HG03565 (cell line): ENCODE data around the gene GBE1.

Experiments
- ATAC-seq: cut with Tn5 transposase; IDR thresholded peaks from one replicate; pipeline ENCODE4 v1.9.1; 2021; ENCODE audit warnings: mild to moderate bottlenecking, moderate library complexity; ENCODE audit not compliant: unreplicated experiment

Gene GBE1

DNA sequence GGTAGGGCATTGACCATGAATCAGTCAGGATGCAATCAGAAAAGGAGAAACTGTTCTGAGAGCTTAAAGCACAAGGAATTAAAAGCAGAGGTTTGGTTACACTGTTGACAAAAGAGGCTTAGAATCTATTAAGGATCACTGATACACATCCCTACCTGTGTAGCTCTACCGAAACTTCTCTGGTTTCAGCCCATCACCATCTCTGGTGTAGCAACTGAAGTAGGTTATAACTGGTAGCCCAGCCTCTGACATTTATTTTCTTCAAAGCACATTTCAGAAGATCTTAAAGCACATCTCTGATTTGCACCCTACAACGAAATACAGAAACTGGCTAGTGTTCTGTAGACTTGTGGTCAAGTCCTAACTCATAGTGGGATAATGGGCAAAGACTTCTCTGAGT lies 283.7 kb downstream of the GBE1 start:
- no peak for ATAC-seq

DNA sequence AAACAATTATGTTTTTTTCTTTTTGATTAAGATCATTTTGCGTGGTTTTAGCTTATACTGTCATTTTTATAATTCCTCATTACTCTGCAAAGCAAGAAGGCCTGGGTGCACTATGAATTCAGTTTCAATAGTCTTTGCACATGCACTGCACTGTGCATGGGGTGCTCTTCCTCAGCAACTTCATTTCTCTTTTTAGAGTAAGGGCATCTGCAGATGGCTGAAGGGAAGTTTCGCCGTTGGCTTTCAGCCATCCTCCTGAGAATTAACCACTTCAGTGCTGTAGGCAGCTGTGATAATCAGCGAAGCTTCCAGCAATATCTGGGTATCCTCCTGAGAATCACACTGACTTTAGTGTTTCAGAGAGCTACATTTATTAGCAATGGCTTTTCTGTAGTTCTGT lies 284.8 kb downstream of the GBE1 start:
- ATAC-seq: no peak

DNA sequence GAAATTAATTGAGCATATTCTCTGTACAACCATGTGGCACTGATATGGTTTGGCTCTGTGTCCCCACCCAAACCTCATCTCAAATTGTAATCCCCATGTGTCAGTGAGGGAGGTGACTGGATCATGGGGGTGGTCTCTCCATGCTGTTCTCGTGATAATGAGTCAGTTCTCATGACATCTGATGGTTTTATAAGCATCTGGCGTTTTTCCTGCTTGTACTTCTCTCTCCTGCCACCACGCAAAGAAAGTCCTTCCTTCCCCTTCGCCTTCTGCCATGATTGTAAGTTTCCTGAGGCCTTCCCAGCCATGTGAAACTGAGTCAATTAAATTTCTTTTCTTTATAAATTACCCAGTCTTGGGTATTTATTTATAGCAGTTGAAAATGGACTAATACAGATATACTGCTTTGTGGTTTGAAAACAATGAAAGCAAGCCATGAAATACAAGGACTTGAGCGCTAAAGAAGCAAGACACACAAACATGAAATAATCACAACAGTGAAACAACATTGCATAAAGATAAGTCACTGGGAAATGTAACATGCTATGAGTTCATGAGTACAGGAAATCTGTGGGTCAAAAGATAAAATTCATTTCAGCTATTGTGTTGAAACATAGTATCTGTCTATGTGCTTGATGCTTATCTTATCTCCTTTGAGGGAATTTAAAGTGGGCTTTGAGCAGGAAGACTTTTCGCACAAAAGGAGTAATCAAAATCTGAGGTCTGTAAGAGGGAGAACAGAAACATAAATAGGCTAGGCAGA lies 288.7 kb downstream of the GBE1 start:
- ATAC-seq: no peak

DNA sequence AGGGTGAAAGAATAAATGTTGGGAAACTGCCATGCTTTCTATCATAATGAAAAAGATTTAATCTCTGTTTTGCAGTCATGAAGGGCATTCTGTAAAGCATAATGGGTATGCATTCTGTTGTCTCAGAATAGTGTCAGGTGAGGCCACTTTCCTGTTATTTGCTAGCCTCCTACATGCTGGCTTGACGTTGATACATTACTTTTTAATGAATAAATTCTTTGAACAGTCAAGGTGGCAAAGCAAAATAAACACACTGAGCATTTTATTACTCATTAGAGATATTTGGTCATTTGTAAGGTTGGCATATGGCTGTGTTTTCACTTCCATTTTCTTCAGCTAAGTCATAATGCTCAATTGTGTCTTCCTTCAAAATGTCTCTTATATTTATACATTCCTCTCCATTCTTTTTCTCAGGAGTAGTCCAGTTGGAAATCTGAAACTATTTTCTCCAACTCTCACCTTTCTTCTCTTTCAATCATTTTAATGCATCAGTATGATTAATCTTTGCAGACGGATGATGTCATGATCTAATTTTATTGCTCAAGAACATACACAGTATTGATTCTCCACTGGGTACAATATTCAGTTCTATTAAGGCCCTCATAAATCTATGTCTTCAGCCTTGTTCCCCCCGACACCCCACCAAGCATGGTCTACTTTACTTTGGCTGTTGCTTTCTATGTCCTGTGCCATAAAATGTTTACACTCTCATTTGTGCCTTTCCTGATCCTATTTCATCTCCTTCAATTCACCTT lies 290.7 kb downstream of the GBE1 start:
- ATAC-seq: no peak

DNA sequence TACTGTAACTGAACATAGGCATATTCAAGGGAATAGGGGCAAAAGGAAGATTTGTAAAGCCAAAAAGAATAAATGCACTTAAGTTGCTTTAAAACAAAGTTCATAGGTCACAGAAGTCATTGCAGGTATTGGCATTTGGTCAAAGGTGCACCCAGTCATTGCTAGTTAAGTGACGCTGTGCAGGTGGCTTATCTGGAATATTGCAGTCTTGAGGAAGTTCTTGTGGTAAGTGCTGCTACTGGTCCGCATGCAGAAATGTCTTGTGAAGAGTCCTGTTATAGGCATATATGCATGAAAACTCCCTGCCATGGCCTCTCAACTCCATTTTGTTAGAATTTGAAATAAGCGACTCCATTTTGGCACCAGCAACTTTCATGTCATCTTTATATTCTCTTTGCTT lies 293.1 kb downstream of the GBE1 start:
- ATAC-seq: no peak

DNA sequence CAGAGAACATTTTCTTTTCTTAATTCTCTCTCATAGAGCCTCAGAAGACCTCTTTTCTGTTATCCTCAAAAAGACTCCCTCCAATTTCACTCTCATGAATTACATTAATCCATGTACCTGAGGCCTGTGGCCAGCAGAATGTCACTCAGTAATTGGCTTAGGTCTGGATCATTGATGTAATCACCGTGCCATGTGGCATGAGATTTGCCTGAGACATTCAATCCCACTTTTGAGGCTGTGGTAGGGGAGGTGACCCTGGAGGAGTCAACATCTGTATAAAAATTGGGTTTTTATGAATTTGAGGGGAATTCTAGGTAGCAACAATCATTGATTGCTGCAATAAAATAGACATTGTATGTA lies 295.3 kb downstream of the GBE1 start:
- no peak for ATAC-seq

DNA sequence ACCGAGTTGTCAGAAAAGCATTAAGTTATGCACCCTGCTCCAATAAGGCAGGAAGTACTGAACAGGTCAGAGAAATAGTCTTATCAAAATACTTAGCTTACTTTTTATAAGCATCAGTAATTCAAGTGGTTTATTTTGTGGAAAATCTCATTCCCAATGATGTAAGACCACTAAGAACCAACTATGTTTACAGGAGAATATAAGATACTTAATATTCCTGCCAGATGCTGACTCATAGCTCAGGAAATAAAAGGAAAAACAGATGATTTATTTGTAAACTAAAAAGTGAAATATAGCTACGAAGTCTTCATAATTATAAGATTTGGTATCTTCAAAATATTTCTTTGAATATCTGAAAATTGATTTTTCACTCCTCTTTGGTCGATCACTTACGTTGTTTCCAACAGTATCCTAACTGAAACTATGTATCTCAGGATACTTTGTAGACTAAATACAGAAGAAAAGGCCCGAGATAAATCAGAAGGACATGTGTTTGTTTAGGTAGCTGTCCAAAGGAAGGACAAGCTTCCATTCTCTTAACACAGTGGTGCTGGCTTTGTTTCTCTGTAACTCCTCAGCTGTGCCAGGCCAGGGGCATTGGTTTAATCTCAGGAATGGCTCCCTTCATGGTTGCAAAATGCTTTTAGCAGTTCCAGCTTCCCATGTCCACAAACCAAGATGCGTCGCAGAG lies 295.8 kb downstream of the GBE1 start:
- ATAC-seq: no peak

DNA sequence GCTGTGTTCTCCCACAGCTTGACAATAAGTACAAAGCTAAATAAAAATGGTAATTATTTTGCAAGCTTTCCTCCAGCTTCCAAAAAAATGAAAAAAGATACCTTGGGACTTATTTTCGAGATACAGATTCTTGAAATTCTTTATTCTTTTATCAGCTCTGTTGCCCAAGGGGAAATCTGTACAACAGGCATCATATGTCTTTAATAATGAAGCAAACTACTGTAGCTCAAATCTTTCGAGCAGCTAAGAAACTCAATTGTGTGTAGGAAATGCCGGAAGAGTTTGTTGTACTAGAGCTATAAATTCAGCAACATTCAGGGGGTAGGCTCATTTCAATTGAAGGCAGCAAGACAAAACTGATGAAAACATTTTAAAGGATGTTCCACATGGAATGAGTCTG lies 297.7 kb downstream of the GBE1 start:
- ATAC-seq: no peak

DNA sequence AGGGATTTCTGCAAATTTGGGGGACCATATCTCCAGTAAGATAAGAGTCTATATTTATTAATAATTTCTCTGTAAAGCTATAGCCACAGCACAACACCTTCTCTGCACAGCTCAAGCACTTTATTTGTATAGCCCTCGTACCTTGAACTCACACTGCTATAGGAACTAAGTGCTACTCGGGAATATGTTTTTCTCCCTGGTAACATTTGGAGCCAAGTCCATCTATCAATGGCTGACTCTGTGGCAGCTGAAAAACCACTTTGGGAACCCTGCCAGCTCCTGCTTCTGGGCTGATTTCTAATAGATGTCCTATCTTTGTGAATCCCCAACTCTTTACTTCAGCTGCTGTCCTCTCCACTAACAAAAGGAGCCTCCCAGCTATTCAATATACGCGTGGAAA lies 298.5 kb downstream of the GBE1 start:
- no peak for ATAC-seq

DNA sequence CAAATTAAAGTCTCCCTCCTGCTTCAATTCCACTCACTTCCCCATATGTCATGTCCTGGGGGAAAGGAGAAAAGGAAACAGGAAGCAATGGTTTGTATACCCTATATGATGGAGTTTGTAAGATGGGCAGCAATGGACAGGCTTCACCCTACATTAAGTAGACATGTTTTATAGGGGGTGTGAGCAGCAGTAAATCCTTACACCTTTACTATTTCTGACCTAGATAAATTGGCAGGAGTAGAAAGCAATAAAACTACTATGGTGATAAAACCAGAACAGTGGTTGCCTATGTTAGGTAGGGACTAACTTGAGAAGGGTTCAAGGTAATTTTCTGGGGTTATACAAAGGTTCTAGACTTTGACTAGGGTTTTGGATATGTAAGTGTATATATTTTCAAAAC lies 301.7 kb downstream of the GBE1 start:
- no peak for ATAC-seq

DNA sequence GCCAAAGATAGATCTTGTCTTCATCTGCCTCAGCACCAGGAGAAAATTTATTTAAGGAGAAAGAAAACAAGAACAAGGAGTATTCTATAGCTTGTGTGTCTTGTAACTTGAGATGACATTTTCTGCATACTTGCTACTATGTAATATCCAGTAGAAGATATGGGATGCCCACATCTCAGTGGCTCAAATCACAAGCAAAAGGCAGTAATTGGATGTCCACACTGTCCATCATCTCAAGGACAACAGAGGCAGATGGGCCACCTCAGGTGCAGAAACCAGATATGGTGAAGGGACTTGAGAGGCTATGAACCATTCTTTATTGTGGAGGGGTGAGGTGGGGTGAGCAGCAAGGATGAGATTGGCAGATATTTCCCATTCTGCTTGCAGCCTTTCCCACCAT lies 309.0 kb downstream of the GBE1 start:
- no peak for ATAC-seq

DNA sequence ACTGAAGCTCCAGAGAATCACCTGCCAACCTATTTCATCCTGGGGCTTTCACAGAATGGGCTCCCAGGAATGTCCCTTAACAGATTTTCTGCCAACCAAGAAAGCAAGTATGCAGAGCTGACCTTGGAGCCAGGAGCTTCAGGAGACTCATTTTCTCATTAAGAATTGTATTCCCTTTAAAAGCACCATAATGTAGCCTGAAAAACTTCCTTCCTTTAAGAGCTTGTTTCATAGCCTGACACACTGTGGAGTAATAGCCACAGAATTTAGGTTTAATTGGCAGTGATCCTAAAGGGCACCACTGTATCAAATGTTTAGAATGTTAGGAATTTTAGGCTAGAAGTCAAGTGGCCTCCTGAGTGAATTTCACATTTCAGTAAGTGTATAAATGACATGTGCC lies 309.8 kb downstream of the GBE1 start:
- ATAC-seq: no peak

DNA sequence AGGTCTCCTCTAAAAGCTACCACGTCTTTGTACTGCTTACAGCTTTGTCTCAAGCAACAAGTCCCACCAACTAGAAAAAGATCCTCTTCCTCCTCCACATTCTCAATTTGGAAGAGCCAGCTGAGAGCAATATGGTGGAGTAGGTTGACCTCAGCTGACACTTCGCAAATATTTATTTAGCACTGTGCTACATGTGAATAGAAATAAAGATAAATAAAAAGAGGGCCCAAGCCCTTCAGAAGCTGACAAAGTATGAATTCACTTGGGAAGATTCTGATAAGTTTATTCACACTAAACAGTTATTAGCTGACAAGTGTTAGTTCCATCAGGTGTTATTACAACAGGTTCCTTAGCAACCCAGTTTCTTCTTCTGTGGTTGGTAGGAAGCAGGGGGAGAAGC lies 310.3 kb downstream of the GBE1 start:
- no peak for ATAC-seq

DNA sequence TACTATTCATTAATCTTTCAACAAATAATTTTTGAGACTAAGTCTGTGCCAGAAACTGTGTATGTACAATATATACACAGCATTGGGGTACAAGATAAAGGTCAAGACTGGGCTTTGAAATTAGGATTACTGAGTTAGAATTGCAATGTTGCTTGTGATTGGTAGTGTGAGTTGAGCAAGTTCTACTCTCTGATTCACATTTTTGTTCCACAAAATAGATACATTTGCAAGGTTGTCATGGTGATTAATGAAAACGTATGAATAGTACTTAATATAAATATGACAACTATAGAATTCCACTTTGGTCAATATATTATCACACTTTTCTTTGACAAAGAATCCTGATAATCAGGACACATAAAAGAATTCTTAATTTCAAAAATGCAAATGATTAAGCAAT lies 314.6 kb downstream of the GBE1 start:
- no peak for ATAC-seq

DNA sequence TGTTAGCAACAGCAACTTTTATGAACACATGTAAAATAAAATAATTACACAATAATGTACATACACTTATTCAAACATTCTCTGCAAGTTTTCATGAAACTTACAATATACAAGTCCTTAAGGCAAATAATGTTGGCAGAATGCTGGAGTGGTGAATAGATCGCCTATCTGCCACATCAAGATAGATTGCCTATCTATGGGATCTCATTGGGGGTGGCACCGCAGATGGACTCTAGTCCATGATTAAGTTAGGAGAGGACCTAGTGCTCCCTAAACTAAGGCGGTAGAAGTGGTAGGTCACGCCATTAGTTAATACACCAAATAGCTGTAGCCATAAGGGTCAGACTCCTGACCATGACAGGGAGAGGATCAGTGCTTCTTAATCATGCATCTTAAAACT lies 315.7 kb downstream of the GBE1 start:
- ATAC-seq: no peak

DNA sequence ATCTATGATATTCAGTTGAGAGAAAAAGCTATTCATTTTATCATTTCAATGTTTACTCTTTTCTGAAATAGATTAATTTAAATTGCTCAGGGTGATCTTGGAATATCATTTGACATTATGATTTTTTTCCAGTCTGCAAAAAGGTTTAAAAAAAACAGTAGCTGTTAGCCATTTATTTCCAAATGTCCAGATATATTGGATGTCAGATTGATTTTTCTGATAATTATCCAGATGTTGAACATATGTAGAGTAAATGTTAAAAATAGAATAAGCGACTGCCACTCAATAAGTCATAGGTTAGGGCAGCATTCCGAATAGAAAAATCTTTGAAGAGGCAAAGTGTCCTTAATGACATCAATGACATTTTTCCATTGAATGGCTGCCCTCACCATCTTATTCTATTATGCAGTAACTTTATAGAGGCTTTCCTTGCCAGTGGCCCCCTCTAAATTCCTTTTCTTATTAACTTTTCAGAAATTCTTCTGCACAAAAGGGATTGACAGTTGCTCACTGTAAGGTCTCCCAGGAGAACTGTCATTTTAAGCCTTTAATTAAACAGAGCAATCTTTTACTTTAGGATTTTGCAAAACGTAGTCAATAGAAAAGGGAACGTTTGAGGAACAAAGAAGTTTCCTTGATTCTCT lies 316.5 kb downstream of the GBE1 start:
- no peak for ATAC-seq

DNA sequence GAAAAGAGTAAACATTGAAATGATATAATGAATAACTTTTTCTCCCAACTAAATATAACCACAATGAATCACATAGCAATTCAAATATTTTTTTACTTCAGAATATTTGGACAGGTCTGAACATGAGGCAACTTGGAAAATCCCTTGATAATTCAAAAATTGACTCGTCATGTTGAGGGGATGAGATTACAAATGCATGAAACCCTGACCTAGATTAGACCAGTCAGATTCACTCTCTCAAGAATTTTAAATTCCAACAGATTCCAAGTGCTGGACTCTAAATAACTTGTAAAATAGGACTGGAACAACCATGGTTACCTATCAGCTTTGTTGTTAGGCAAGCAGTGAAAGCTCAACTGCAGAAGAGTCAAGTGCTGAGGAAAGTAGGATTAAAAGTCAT lies 317.5 kb downstream of the GBE1 start:
- no peak for ATAC-seq

DNA sequence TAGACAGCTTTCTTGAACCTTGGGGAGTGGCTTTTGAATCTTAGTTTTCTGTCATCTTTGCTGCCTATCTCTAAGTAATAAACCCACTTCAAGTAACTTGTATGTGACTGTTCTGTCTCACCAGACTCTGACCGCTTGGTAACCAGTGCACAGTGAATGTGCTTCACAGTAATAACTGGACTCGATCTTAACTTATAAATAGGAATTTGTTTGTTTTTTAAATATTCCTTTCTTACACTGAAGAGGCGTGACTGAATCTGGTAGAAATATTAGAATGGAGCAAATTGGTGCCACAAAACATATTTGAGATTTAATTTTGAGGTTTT lies 318.0 kb downstream of the GBE1 start:
- no peak for ATAC-seq

DNA sequence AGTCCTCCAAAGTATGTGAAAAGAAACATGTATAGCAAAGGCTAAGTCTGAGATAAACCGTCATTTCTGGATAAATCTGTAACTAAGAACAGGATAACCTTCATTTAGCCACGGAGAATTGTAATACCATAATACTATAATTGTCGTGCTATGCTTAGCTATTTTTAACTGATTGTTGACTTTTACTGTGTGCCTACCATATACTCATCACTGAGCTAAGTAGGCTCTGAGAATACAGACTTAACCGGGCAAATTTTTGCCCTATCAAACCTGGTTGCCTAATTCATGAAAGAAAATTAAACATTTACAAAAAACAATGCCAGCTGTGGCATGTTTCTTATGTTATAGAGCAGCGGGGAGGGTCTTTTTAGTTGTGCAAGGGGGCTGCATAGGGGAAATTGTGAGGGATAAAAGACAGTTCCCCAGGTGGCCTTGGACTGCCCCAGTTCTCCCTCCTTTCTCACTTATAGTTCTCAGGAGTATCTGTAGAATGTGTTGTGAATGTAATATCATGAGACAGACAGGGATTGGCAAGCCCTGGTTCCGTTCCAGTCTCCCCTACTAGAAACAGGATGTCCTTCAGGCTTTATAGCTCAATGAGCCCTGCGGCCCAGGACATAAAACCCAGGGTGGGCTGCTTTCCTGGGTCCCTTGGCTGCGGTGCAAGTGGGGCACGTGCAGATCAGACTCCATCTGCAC lies 318.5 kb downstream of the GBE1 start:
- ATAC-seq: no peak

DNA sequence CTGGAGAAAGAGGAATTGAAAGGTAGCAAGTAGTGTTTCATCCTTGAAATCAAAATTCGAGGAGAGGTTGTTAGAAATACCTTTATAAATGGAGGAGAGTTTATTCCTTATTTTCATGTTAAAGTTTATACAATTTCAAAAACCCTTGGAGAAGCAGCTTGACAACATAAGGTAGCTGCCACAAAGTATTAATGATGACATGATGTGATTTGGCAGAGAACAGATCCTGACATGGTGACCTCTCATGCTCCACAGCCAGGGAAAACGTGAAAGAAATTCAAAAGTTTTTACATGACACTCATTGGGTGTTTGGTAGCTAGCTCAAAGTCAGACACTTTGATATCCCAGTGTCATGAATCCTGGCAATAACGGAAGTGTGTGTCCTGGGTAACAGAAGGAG lies 320.8 kb downstream of the GBE1 start:
- no peak for ATAC-seq
